OCI-LY1 (cell line): ENCODE results near the gene SDHC.

ENCODE experiments used
- EZH2 ChIP-seq: fragments of 200-600 bp; sonication (generic), shearing (Covaris generic); IDR thresholded peaks from 2 replicates; pipeline ENCODE4 v1.8.0; 2017; ENCODE audit warnings: borderline replicate concordance, mixed run types, mild to moderate bottlenecking, antibody characterized with exemption, low read length, moderate library complexity, mixed read lengths
- TF ChIP-seq, protein P1 (sequence below): fragments of 200-600 bp; sonication (generic), shearing (Covaris generic); IDR thresholded peaks from 2 replicates; pipeline ENCODE4 v1.5.1; 2017; ENCODE audit warnings: mild to moderate bottlenecking, antibody characterized with exemption, low read length, moderate library complexity, mixed read lengths

DNA sequence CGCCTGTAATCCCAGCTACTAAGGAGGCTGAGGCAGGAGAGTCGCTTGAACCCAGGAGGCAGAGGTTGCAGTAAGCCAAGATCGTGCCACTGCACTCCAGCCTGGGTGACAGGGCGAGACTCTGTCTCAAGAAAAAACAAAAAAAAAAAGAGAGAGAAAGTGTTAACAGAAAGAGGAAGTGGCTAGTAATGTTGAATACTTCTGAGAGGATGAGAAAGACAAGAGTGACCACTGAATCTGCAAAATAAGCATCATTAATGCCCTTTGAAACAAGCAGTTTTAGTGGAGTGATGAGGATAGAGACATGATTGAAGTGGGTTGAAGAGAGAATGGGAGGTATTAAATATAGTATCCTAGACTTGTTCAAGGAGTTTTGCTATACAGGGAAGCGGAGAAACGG lies 16.1 kb upstream of the SDHC start:
- TF ChIP-seq, protein P1, sequence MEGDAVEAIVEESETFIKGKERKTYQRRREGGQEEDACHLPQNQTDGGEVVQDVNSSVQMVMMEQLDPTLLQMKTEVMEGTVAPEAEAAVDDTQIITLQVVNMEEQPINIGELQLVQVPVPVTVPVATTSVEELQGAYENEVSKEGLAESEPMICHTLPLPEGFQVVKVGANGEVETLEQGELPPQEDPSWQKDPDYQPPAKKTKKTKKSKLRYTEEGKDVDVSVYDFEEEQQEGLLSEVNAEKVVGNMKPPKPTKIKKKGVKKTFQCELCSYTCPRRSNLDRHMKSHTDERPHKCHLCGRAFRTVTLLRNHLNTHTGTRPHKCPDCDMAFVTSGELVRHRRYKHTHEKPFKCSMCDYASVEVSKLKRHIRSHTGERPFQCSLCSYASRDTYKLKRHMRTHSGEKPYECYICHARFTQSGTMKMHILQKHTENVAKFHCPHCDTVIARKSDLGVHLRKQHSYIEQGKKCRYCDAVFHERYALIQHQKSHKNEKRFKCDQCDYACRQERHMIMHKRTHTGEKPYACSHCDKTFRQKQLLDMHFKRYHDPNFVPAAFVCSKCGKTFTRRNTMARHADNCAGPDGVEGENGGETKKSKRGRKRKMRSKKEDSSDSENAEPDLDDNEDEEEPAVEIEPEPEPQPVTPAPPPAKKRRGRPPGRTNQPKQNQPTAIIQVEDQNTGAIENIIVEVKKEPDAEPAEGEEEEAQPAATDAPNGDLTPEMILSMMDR = no peak
- no peak for TF ChIP-seq EZH2
